ENCODE data around the gene NGEF.
A peak's percentile ranks its signal among the peaks of the same experiment; 100 is the strongest.
"Not testable (repeated sequence)": the region's sequence is repeated elsewhere in the genome, so short reads cannot be mapped to it uniquely, and the experiment has no call there.

NGEF gene

DNA sequence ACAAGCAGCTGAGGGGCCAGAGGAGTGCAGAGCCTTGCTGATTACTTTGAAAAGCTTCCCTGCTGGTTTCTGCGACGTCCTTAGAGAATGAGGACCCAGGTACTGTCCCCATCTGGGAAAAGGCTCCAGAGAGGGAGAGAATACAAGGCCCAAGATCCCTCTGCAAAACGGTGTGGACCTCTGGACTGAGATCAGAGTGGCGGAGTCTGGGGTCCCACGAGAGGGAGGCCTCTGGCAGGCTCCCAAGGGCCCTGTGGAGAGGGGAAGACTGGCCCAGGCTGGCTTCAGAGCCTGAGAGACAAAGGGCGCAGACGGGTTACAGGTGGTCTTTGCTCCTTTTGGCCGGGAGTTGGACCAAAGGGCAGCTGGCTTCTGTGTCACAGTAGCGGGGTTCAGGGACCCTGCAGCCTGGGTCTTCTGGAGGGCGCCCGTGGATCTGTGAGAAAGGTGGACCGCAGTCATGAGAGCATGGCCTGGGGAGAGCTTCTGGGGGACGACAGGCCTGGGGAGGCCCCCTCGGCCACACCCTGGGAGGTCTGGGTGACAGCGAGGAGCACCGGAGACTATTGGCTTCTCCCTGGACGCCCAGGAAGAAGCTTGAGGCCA lies 142.2 kb downstream of the NGEF start:
- no peak for DNase-seq (ENCODE audit: low read depth)

GRCh38 chr2:232870018-232870765 lies 142.9 kb downstream of the NGEF start, which contains the start of gene SNORC:
Gene SNORC (plus strand): TSS chr2:232870264. CDS start chr2:232870342, 78 bp downstream.
- no peak for DNase-seq (ENCODE audit: low read depth)

DNA sequence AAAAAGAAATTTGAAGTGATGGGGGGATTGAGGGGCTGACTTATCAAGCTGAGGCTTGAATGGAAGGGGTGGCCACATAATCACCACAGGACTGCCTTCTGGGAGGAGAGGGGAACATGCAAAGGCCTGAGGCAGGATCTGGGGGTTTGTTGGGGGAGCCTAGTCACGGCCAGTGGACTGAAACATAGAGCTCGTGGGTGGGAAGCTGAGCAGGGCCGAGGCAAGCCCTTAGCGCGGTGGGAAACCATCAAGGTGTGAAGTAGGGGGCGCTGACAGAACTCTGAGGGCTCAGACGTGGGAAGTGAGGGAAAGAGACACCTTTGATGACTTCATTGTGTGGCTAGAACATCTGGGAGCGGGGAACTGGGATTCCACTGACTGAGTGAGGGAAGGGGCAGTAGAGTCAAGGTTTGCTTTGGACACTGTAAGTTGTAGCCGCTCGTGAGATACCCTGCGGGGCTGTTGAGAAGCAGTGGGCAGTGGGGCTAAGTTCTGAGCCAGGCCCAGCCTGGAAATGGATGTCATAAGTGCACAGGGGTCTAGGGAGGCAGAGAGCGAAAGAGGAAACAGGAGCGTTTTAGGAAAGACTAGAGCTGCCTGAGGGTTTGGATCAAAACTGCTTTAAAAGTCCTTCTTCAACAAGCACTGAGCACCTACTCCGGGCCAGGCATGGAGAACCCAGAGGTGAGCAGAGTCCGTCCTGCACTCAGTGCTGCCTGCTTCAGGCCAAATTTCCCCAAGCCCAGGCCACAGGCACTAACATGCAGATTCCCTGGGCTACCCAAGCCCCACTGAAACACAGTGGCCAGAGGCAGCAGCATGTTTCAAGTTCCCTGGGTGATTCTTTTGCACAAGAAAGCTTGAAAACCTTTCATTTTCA lies 143.7 kb downstream of the NGEF start:
- no peak for DNase-seq (ENCODE audit: low read depth)

GRCh38 chr2:232866104-232866503 lies 147.0 kb downstream of the NGEF start:
- DNase-seq (ENCODE audit: low read depth): no peak

- DNase-seq (ENCODE audit: low read depth): no peak
Observed at GRCh38 chr2:232865165-232865564, 147.9 kb downstream of the NGEF start.

- no peak for DNase-seq (ENCODE audit: low read depth)
Observed at GRCh38 chr2:232863996-232864395, 149.1 kb downstream of the NGEF start.

- no peak for DNase-seq (ENCODE audit: low read depth)
Observed at GRCh38 chr2:232861353-232861752, 151.7 kb downstream of the NGEF start.

DNA sequence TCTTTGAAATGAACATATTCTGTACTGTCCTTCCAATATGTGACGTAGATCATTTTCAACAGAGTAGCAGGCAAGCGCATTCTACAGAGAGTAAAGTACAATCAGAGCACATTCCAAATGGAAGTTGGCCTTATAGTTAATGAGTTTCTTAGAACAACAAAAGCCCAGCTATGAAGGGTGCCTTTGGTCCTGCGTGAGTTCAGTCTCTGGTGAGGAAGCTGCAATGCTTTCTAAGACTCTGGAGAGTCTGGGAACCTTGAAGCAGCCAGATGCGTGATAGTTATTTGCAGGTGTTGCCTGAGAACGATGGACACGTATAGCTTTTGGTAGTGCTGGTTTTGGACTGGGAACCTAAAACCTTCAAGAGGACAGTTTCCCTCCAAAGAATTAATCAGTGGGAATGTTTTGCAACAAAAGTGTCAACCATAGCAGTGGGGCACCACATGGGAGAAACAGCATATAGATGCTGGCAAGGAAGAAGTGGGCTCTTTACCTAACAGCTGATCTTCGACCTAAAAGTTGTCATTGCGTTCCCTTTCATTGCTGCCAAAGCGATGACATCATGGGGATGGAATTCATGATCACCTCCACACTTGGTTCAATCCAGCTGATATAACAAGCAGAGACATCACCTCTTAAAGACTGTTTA lies 152.3 kb downstream of the NGEF start:
- no peak for DNase-seq (ENCODE audit: low read depth)

GRCh38 chr2:232859385-232859916 lies 153.6 kb downstream of the NGEF start:
- no peak for DNase-seq (ENCODE audit: low read depth)

DNA sequence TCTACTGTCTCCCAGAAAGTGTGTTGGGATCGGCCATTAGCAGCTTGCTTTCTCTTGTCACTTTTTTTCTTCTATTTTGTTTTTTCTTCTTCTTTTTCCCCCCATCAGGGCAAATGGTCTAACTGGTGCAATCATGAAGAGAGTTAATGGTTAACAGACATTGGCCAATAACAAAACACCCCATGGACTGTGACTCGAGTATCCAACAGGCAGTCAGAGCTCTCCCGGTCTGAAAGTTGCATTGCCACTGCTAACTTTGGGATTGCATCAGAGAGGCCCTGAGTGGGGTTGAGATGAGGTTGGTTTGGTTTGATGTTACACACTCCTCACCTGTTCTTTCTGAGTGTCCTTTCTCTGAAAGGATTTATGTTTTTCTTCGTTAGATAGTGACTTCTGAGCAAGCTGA lies 155.9 kb downstream of the NGEF start:
- no peak for DNase-seq (ENCODE audit: low read depth)

- DNase-seq (ENCODE audit: low read depth): no peak
Observed at GRCh38 chr2:232854082-232854481, 159.0 kb downstream of the NGEF start.

DNA sequence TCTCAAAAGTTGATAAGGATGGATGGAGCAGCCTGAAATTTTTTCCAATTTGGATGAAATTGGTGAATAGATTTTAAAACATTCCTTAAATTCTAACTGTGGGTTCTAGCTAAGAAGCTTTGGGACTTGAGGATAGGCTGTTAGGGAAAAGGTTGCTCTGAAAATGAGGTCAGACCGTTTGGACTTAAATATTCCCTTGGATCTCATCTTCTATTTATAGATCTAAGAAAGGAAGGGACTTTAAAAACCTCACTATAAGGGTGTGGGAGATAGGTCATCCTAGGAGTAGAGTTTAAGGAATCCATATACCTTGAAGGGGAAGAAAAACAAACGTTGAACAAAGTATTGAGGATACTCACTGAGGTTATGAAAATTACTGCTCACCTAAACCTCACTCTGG lies 160.4 kb downstream of the NGEF start:
- no peak for DNase-seq (ENCODE audit: low read depth)

GRCh38 chr2:232852081-232852480 lies 161.0 kb downstream of the NGEF start:
- DNase-seq (ENCODE audit: low read depth): not testable (repeated sequence)

DNA sequence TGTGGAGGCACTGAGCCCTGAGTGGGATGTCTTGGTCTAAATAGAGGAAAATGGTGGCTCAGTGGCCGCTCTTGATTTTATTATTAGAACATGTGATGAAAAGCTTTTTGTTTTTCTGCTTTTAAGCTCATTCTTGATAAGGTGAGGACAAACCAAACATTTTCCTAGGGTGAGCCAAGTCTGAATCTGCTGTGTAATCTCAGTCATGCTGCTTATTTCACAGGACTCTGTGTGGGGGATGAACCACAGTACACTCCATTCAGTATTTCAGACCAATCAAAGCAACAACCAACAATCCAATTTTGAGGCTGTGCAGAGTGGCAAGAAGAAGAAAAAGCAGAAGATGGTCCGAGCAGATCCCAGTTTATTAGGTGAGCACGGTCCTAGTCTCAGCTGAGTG lies 163.0 kb downstream of the NGEF start:
- DNase-seq (ENCODE audit: low read depth): no peak

DNA sequence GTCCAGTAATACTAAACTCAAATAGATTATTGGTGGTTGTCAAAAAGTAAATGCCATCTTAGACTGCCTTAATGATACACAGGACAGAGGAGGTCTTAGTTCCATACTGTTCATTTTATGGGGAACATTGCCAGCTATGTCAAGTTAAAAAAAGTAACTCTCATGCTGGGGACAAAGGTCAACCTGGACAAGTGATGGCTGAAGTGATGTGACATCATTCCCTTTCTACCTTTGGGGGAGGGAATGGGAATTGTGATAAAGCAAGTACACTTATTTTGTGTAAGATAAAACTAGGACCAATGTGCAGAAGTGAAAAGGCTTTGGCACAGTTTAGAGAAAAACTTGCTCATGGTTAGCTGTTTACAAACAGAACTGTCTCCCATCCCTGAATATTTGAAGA lies 167.0 kb downstream of the NGEF start:
- no peak for DNase-seq (ENCODE audit: low read depth)

DNA sequence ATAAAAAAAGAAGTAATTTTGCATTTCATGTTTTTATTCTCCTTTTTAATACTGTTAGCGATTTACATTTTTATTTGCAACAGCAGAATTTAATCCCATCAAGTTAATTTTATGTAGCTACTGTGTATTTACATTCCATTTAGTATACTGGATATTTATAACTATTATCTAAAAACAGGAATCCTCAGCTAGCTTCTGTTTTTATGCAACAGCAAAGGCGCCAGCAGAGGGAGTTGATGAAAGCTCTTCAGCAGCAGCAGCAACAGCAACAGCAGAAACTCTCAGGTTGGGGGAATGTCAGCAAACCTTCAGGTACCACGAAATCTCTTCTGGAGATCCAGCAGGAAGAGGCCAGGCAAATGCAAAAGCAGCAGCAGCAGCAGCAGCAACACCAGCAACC lies 169.2 kb downstream of the NGEF start:
- DNase-seq (ENCODE audit: low read depth): no peak

- DNase-seq (ENCODE audit: low read depth): no peak
Observed at GRCh38 chr2:232842689-232843088, 170.4 kb downstream of the NGEF start.

GRCh38 chr2:232839411-232840079 lies 173.5 kb downstream of the NGEF start:
- DNase-seq (ENCODE audit: low read depth): no peak

- peak; percentile 27 for DNase-seq (ENCODE audit: low read depth)
Observed at GRCh38 chr2:232838406-232838874, 174.6 kb downstream of the NGEF start.

DNA sequence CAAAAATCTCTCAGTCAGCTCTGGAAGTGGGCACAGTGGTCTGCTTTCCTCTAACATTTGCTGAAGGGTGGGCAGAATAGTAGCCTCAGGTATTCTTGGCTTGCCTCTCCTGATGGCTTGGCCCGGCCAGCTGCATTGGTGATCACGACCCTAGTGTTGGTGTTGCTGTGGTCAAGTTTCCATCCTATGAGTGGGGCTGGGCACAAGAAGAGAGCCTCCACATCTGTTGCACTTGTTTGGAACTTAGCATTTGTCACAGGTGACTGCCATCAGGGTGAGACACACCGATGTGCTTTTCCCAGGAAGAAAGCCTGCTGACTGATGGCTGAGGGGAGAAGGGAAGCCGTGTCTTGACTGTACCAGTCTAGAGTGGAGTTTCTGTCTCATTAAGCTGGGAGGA lies 176.1 kb downstream of the NGEF start:
- no peak for DNase-seq (ENCODE audit: low read depth)

DNA sequence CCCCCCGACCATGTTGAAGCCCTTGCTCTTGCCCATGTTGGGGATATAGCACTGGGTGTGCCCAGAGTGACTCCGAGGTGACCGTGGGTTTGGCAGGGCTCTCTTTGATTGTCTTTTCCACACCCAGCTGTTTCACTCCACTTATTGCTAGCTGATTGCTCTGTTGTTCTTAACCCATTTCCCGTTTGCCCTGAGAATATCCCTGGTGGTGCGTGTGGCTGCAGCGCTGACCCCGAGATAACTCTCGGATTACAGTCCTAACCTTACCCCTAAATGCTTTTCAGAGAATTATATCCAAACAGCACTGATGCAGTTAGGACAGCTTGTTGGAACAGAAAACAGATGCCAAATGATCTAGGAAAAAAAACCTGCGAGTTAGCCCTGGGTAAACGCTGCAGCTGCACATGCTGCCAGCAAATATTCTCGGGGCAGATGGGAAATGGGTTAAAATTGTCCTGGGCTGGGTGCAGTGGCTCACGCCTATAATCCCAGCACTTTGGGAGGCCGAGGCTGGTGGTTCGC lies 177.3 kb downstream of the NGEF start:
- DNase-seq (ENCODE audit: low read depth): no peak
